Aorta (tissue), 5 donors: Measurements from ENCODE around the gene APLN. TPM values are rescaled to one million over a fixed set of nuclear protein-coding genes. Genes with fewer than 3 reads are reported as not detected.

Experiments
- ATAC-seq: fragments of 200-7000 bp; cut with Tn5 transposase; one replicate; pipeline ENCODE4 v1.9.1; 2022; ENCODE audit warnings: moderate library complexity; ENCODE audit not compliant: low FRiP score
- DNase-seq, 2 donors: peaks; one replicate each; pipeline ENCODE4 v3.0.0-alpha.2; 2020
- H3K27ac ChIP-seq, 2 donors: one replicate each; pipeline ENCODE4 v1.5.1; 2013; ENCODE audit warnings: low read length in 2 of 2, mild to moderate bottlenecking in 2 of 2, moderate library complexity in 2 of 2, control low read depth in 1 of 2, inconsistent platforms in 1 of 2, low read depth in 1 of 2
- H3K27me3 ChIP-seq, 2 donors: one replicate each; pipeline ENCODE4 v1.6.1; 2013; ENCODE audit warnings: control low read depth in 1 of 2, low read length in 1 of 2, mild to moderate bottlenecking in 1 of 2, moderate library complexity in 1 of 2; ENCODE audit not compliant: insufficient read depth in 2 of 2, control insufficient read depth in 1 of 2
- H3K36me3 ChIP-seq, 2 donors: one replicate each; pipeline ENCODE4 v1.6.1; 2013; ENCODE audit warnings: control low read depth in 1 of 2, low read length in 1 of 2, mild to moderate bottlenecking in 1 of 2; ENCODE audit not compliant: insufficient read depth in 2 of 2, control insufficient read depth in 1 of 2
- H3K4me1 ChIP-seq, 2 donors: one replicate each; pipeline ENCODE4 v1.6.1; 2013; ENCODE audit warnings: low read length in 2 of 2, control low read depth in 1 of 2, mild to moderate bottlenecking in 1 of 2, moderate library complexity in 1 of 2; ENCODE audit not compliant: insufficient read depth in 2 of 2, control insufficient read depth in 1 of 2
- H3K4me3 ChIP-seq, 2 donors: one replicate each; pipeline ENCODE4 v1.5.1; 2013; ENCODE audit warnings: low read length in 2 of 2, control low read depth in 1 of 2, mild to moderate bottlenecking in 1 of 2
- H3K9me3 ChIP-seq: one replicate; pipeline ENCODE4 v1.6.1; 2013; ENCODE audit warnings: mild to moderate bottlenecking, low read length; ENCODE audit not compliant: control insufficient read depth
- WGBS, 2 donors: extraction: QIAGEN DNeasy Blood & Tissue Kit; methylation state at CpG; one replicate each; pipeline ENCODE4 v1.1.7; 2013; 5-methylcytosine and 5-hydroxymethylcytosine counted together
- intact Hi-C, 2 donors: fragments of 100-400 bp; cut with DNase I; formaldehyde crosslinking; loops; one replicate each; pipeline versions ENCODE4 v1.14.2 to v1.15.0; 2022
- long read RNA-seq, 2 donors: library from polyadenylated mRNA; unstranded; transcript quantifications; one replicate each; pipeline ENCODE4 v2.0.0, GENCODE V29; 2020 to 2021
- polyA plus RNA-seq, 2 donors: library from polyadenylated mRNA; stranded (reverse); fragments of 200-250 nt; gene quantifications; one replicate each; pipeline ENCODE4 v1.2.3, GENCODE V29; 2013
- total RNA-seq, 2 donors: library from RNA; stranded (reverse); fragmentation: NEBNext Ultra II Directional; extraction: Animal tissue kit (Norgen Biotek cat#: 25700); gene quantifications; one replicate each; pipeline ENCODE4 v1.2.1, GENCODE V29; 2021
- donor health status: healthy with polysubstance abuse.
- donor health status: Bipolar disorder and iron deficiency.
- donor health status: DM: no; HTN: no; CAD: no.
- donor health status: DM: no; HTN: no; CAD: no.
- donor health status: DM: yes; HTN: yes; CAD: no.

The APLN gene
- 10 to 100 TPM; 11.0 to 24.0 TPM for total RNA-seq
- 1 to 10 TPM in 1 of 2 donors, under 1 TPM in 1; 0.08 to 2.3 TPM for polyA plus RNA-seq
- long read RNA-seq, donor 1, partial matches to known transcripts, result 0 of 8 reads
- long read RNA-seq, donor 1, other reads (novel, unspliced or antisense), result 6 of 8 reads
- long read RNA-seq, donor 2, partial matches to known transcripts, result 0 of 12 reads
- long read RNA-seq, donor 2, other reads (novel, unspliced or antisense), result 10 of 12 reads

DNA sequence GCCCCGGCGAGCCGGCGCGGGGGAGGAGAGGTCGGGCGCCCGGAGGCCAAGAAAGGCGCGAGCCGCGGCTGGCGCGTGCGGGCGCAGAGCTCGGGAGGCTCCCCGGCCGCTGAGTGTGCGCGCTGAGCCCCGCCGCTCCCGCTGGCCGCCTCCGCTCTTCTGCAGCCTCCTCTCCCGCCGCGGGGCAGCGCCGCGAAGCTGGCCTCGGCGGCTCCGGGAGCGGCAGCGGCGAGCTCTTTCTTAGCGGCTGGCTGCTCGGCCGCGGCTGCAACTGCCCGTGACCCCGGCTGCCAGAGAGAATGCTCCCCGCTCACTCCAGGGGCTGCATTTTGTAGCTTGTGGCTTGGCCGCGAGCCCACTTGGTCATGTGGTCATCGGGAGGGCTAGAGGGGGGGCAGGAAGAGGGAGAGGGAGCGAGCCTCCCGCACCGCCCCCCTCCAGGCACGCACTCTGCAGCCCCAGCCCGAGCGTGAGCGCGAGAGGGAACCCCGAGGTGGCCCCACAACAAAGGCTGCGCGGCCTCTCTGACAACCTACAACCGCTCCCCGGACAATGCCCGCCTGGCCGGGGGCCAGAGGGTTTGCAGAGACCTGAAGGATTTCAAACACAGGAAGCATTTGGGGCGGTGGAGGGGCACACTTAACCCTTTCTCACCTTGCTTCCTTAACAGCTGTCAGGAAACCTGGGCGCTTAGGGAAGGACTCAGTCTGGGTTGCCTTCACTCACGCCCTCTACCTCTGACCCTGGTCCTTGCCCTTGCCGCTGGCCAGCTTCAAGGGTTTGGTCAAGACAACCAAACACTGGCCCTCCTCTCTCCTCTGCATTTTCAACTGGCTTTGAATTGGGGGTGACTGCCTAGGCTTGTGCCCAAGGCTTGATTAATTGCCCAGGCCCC is at the start of gene APLN:
APLN (minus strand) TSS at position 305 of the 895 bp plus-strand sequence. CDS start 326 bp downstream, outside the sequence.
- intact Hi-C loops, result loop anchor here in 1 of 2 donors (1.0 to 10.0 kb wide), 2 partner anchors 50 to 71 kb away; no protein-coding TSS in a partner anchor
- no peaks in the 10 kb centered on the region for H3K4me1 ChIP-seq
- 3 to 22% methylated on average over 31 to 67 of the region's 67 CpGs for WGBS, 2 donors
- H3K27ac ChIP-seq, result no peak within 1 kb of the TSS
- no peaks in the 10 kb centered on the region for H3K36me3 ChIP-seq
- DNase-seq (peak; percentile 77 to 84), ATAC-seq (peak; percentile 38)
- no peaks in the 10 kb centered on the region for H3K27me3 ChIP-seq
- H3K4me3 ChIP-seq, result peak within 1 kb of the TSS in 1 of 2 donors; percentile 38
- no peaks in the 10 kb centered on the region for H3K9me3 ChIP-seq

DNA sequence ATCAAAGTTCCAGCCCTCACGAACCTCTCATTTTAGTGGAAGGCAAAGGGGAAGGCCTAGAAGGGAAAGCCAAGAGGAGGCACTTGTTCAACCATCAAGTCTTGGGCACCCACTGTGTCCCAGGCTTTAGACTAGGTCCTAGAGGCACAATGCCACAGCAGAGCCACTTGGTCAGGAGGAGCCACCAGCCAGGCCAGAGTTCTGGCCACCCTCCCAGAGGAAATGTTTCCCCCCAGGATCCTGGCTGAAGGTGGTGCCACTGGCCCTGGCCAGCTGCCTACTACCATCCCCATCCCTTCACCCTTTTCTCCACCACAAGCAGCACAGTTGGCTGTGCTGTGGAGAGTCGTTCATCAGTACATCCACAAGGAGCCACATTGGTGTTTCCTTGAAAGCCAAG is 49.7 kb upstream of the APLN start:
- intact Hi-C loops, result loop anchor here in 1 of 2 donors (10.0 kb wide), 1 partner anchor 50 kb away; the partner anchor contains the start of gene APLN
- no peak overlapping the region for H3K27ac ChIP-seq
- no peaks in the 10 kb centered on the region for H3K27me3 ChIP-seq
- H3K36me3 ChIP-seq, result no peaks in the 10 kb centered on the region
- 48 to 95% methylated on average over 2 of the region's 2 CpGs for WGBS, 2 donors
- H3K4me1 ChIP-seq, result no peaks in the 10 kb centered on the region
- ATAC-seq (no peak), DNase-seq (no peak)
- H3K4me3 ChIP-seq, result no peak overlapping the region
- H3K9me3 ChIP-seq, result no peaks in the 10 kb centered on the region

DNA sequence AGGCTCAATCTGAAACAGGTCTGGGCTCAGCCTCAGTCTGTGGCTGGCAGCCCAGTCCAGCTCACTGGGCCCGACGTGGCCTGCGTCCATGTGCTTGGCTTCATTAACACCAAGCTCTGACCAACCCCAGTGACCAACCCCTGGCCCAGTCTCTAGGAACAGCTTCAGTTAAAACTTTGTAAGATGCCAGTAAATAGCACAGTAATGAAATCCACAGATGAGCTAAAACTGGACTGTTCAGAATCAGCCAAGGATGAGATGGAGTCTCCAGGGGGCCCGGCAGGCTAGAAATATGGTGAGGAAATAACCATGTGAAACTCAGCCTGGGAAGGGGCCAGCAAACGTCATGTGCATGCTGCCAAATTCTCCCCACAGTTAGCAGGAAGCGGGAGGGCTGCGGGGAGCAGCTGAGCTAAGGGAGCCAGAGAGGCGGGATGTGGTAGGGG is 46.9 kb upstream of the APLN start:
- H3K4me1 ChIP-seq, result no peaks in the 10 kb centered on the region
- H3K27me3 ChIP-seq, result no peaks in the 10 kb centered on the region
- peak overlapping the region in 1 of 2 donors; percentile 42 for H3K27ac ChIP-seq
- ATAC-seq (peak; percentile 85), DNase-seq (peak; percentile 86 to 89)
- no peaks in the 10 kb centered on the region for H3K9me3 ChIP-seq
- no peaks in the 10 kb centered on the region for H3K36me3 ChIP-seq
- 5 to 44% methylated on average over 8 of the region's 8 CpGs for WGBS, 2 donors
- intact Hi-C loops, result loop anchor here in 1 of 2 donors (10.0 kb wide), 1 partner anchor 47 kb away; the partner anchor contains the start of gene APLN
- H3K4me3 ChIP-seq, result no peak overlapping the region

DNA sequence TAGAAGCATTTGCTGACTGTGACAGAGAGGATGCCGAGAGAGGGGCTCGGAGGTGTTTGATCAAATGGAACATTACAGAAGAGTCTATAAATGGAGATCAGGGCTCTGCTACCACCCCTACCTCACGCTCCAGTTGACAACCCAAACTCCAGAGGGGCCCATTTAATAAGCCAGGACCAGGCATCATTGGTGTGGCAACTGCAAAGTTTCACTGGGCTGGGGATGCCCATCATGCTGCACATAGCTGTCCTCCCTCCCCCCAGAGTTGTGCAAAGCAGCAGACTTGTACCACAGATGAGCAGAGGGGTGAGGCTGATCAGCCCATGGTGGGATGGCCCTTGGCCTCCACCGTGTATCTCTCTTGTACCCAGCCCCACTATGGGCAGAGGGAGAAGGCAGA is 45.8 kb upstream of the APLN start:
- no peaks in the 10 kb centered on the region for H3K4me1 ChIP-seq
- 77 to 97% methylated on average over 4 of the region's 4 CpGs for WGBS, 2 donors
- H3K36me3 ChIP-seq, result no peaks in the 10 kb centered on the region
- H3K4me3 ChIP-seq, result no peak overlapping the region
- H3K9me3 ChIP-seq, result no peaks in the 10 kb centered on the region
- intact Hi-C loops, result loop anchor here in 1 of 2 donors (10.0 kb wide), 1 partner anchor 46 kb away; the partner anchor contains the start of gene APLN
- no peak overlapping the region for H3K27ac ChIP-seq
- DNase-seq (no peak), ATAC-seq (no peak)
- no peaks in the 10 kb centered on the region for H3K27me3 ChIP-seq

DNA sequence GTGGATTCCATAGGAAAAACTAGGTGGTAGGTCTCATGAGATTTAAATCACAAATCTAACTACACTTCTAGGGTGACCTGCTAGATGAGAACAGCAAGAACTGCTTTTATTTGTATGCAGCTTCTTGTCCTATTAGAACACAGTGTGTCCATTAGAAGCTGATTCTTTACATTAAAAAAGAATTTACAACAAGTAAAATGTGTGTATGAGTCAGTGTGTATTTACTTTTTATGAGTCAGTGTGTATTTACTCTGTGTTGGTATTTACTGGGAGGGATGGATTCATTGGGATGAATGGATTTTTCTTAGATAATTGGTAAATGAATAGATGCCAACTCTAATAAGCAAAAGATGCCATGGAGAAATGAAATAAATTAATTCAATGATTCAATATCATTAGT is 43.4 kb upstream of the APLN start:
- no peak overlapping the region for H3K4me3 ChIP-seq
- H3K4me1 ChIP-seq, result no peaks in the 10 kb centered on the region
- DNase-seq, result no peak
- no peaks in the 10 kb centered on the region for H3K27me3 ChIP-seq
- no peak for ATAC-seq
- no peaks in the 10 kb centered on the region for H3K36me3 ChIP-seq
- intact Hi-C loops, result no loop called here
- H3K9me3 ChIP-seq, result no peaks in the 10 kb centered on the region
- no peak overlapping the region for H3K27ac ChIP-seq

- 63 to 88% methylated on average over 9 of the region's 9 CpGs for WGBS, 2 donors
- Histone ChIP-seq H3K27me3 (no peaks in the 10 kb centered on the region), H3K4me1 (no peaks in the 10 kb centered on the region), H3K27ac (no peak overlapping the region), H3K4me3 (no peak overlapping the region), H3K9me3 (no peaks in the 10 kb centered on the region), H3K36me3 (no peaks in the 10 kb centered on the region)
- DNase-seq, result no peak
- ATAC-seq, result no peak
- intact Hi-C loops, result no loop called here
Measured at GRCh38 chrX:129697204-129697829, 42.6 kb upstream of the APLN start.

GRCh38 chrX:129696463-129697155 is 41.9 kb upstream of the APLN start:
- no peak overlapping the region for H3K27ac ChIP-seq

DNA sequence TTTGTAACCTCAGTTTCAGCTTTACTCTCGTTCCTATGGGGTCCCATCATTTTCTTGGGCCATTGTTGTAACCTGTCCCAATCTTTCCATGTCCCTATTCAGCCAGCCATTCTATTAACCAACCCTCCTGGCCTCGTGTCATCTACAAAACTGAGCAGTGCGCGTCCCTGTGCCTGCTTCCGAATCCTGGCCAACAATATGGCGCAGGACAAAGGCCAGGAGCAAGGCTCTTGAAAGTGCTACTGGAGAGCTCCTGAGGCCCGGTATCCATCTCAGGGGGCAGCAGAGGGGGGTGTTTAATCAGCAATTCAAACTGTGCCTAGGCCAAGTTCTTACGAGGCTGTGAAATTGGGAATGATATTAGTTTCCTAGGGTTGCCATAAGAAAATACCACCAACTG is 41.2 kb upstream of the APLN start:
- Histone ChIP-seq H3K36me3 (no peaks in the 10 kb centered on the region), H3K27ac (no peak overlapping the region), H3K4me3 (no peak overlapping the region), H3K27me3 (no peaks in the 10 kb centered on the region), H3K4me1 (no peaks in the 10 kb centered on the region), H3K9me3 (no peaks in the 10 kb centered on the region)
- DNase-seq (no peak), ATAC-seq (no peak)
- 86 to 93% methylated on average over 8 of the region's 8 CpGs for WGBS, 2 donors
- intact Hi-C loops, result no loop called here

More at GRCh38 chrX:129696463-129697155, 41.9 kb upstream of the APLN start:
- ATAC-seq (no peak), DNase-seq (no peak)
- no peaks in the 10 kb centered on the region for H3K4me1 ChIP-seq
- H3K4me3 ChIP-seq, result no peak overlapping the region
- intact Hi-C loops, result no loop called here
- H3K27me3 ChIP-seq, result no peaks in the 10 kb centered on the region
- H3K36me3 ChIP-seq, result no peaks in the 10 kb centered on the region
- no peaks in the 10 kb centered on the region for H3K9me3 ChIP-seq
- 69 to 92% methylated on average over 8 of the region's 8 CpGs for WGBS, 2 donors
